AG09309 (cell line): ENCODE measurements around the gene FKTN.

Experiments used
- DNase-seq: peaks from one replicate; pipeline ENCODE4 v3.0.0-alpha.2; 2010; ENCODE audit warnings: low read depth
- H3K4me3 ChIP-seq: 2 replicates; pipeline ENCODE4 v1.5.1; 2011; ENCODE audit warnings: mild to moderate bottlenecking, low read depth, low read length, moderate library complexity; ENCODE audit not compliant: control insufficient read depth
- TF ChIP-seq, protein P1 (sequence below): IDR thresholded peaks from 2 replicates; pipeline ENCODE4 v1.5.1; 2011; ENCODE audit warnings: mild to moderate bottlenecking, low read depth, low read length, inconsistent platforms; ENCODE audit not compliant: insufficient read depth, control insufficient read depth; ENCODE audit errors: missing control alignments

The FKTN gene

DNA sequence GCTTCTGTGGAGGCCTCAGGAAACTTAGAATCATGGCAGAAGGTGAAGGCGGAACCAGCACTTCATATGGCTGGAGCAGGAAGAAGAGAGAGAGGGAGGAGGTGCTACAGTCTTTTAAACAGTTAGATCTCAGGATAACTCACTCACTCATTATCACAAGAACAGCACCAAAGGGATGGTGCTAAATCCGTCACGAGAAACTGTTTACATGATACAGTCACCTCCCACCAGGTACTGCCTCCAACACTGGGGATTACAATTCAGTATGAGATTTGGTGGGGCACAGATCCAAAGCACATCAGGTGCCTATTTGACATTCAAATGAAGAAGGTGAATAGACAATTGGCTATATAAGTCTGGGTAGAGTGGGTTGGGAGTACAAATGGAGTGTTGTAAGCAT lies 35.2 kb downstream of the FKTN start:
- no peak overlapping the region for H3K4me3 ChIP-seq
- DNase-seq: no peak
- TF ChIP-seq, protein P1, sequence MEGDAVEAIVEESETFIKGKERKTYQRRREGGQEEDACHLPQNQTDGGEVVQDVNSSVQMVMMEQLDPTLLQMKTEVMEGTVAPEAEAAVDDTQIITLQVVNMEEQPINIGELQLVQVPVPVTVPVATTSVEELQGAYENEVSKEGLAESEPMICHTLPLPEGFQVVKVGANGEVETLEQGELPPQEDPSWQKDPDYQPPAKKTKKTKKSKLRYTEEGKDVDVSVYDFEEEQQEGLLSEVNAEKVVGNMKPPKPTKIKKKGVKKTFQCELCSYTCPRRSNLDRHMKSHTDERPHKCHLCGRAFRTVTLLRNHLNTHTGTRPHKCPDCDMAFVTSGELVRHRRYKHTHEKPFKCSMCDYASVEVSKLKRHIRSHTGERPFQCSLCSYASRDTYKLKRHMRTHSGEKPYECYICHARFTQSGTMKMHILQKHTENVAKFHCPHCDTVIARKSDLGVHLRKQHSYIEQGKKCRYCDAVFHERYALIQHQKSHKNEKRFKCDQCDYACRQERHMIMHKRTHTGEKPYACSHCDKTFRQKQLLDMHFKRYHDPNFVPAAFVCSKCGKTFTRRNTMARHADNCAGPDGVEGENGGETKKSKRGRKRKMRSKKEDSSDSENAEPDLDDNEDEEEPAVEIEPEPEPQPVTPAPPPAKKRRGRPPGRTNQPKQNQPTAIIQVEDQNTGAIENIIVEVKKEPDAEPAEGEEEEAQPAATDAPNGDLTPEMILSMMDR: no peak

DNA sequence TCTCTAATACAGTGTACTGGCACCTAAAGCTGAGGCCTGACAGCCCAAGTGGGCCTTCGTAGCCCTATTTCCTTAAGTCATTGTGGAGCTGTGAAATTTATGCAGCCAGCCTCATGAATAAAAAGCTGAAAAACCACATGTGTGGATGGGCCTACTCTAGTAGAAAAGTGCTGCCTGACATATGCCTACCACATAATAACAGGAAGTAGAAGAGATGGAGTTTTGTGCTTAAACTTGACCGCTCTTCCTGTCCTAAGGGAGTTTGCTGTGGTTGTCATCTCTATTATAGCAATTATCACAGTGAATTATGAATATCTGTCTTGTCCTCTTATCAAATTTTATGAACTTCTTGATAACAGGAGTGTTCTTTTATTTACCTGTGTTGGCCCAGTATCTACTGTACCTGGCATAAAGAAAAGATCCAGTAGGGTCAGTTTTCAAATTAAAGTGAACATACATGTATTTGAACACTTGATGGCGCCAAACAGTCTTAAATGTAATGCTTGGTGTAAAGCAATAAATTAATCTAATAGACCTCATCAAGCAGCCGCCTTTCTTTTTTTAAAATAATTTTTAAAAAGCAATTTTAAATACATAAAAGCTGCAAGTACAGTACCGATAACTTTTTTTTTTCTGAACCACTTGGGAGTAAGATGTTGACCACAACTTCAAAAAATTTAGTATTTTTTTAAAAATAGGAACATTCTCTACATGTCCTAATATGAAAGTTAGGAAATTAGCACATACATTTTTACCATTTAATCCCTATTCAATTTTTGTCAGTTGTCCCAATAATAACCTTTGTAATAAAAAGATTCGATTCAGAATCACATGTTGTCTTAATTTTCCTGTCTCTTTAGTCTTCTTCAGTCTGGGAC lies 51.0 kb downstream of the FKTN start:
- TF ChIP-seq, protein P1: peak; percentile 51
- no peak overlapping the region for H3K4me3 ChIP-seq
- DNase-seq: no peak

DNA sequence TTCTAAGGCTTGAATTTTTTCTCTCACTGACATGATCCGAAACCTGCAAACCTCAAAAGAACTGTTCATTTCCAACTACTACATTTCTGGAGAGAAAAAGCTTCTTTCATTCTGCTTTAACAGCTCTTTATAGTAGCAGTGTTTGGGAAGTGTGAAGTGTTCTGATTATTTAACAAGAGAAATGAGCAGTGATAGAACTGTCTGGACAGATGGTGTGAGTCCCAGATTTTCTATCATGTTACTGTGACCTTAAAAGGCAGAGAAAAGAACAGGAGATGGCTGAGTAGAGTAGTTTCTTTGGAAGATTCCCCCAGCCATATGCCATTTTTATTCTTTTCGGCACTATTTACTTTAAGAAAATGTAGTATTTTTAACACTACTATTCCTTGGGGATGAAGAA lies 63.1 kb downstream of the FKTN start:
- no peak for DNase-seq

DNA sequence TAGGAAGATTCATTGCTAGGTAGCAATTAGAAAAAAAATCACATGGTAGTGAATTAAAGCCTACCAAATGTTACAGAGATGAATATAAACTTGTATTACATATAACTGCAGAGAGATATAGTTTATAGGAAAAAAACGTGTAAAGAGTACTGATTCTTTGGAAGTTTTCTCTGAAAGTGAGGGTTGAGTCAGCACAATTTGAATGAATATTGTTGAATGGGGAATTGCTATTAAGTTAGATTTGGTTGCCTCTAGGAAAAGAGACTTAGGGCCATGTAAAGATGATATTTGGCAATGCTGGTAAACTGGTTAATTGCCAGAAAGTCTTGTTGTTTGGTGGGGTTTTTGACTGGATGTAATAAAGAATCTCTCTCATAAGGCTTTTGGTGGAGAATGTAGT lies 67.2 kb downstream of the FKTN start:
- H3K4me3 ChIP-seq: no peak overlapping the region
- DNase-seq: no peak
- TF ChIP-seq, protein P1: no peak

More for the DNA sequence above, 63.1 kb downstream of the FKTN start:
- TF ChIP-seq, protein P1: no peak
- no peak overlapping the region for H3K4me3 ChIP-seq

DNA sequence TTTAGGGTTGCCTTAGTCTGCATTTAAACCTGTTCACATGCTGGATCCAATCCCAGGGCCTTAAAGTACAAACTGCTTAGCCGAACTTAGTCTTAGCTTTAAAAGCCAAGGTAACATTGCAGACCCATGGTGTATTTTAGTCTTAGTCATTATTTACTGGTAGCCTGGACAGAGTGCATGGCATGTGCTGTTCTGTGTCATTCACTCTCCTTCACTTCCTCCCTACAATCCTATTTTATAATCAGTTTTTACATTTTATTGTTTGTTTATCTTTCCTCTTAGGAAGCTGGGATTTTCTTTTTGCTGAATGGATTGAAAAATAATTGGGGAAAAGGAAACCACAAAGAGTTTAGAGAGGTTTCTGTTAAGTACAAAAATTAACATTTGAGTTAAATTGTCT lies 74.9 kb downstream of the FKTN start:
- H3K4me3 ChIP-seq: no peak overlapping the region
- DNase-seq: no peak
- TF ChIP-seq, protein P1: no peak

DNA sequence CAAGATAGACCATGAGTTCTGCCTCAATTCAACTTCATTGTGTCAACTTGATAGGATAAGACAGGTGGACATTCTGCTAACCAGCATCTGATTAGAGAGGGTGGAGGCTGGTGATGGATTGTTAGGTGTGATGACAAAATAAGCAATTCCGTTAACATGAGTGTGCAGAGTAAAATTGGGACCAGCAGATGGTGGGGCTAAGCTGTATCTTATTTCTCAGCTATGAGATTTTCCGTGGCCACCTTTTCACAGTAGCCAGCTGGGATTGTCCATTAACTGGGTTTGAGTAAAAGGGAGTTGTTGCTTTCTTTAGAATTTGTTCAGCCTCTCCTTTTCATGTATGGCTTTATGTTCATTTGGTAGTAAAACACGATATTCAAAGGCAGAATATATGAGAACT lies 75.5 kb downstream of the FKTN start:
- TF ChIP-seq, protein P1: no peak
- no peak overlapping the region for H3K4me3 ChIP-seq
- no peak for DNase-seq

DNA sequence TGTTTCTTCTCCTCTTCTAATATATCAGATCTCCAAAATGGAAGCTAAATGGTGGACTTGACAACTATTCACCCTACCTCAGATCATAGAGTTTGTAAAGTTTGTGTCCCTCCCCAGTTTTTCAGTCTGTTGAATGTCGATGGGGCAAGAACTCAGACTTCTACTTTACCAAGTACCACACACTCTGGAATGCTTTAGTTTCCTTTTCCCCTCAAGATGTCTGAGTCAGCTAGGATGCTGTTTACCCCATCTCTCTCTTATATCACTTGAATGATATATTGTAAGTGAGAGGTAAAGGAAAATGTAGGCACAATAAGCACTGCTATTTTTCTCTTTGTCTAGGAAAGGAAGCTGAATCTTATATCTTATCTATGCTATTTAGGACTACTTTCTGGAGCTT lies 78.4 kb downstream of the FKTN start:
- H3K4me3 ChIP-seq: no peak overlapping the region
- DNase-seq: no peak
- TF ChIP-seq, protein P1: no peak
